ENCODE results near the gene DSCAML1.
"Not testable (repeated sequence)": the region's sequence is repeated elsewhere in the genome, so short reads cannot be mapped to it uniquely, and the experiment has no call there.

The DSCAML1 gene

GRCh38 chr11:117820071-117820470 is 23.1 kb upstream of the DSCAML1 start:
- in situ Hi-C loops (cut with HindIII; ENCODE audit: low sequenced_read_pairs), result no loop called here

- in situ Hi-C loops (cut with HindIII; ENCODE audit: low sequenced_read_pairs), result no loop called here
Measured at GRCh38 chr11:117819096-117820040, 22.4 kb upstream of the DSCAML1 start.

GRCh38 chr11:117818041-117818873 is 21.2 kb upstream of the DSCAML1 start:
- in situ Hi-C loops (cut with HindIII; ENCODE audit: low sequenced_read_pairs), result no loop called here

- in situ Hi-C loops (cut with HindIII; ENCODE audit: low sequenced_read_pairs), result no loop called here
Measured at GRCh38 chr11:117817368-117818040, 20.5 kb upstream of the DSCAML1 start.

GRCh38 chr11:117816846-117817367 is 19.9 kb upstream of the DSCAML1 start:
- in situ Hi-C loops (cut with HindIII; ENCODE audit: low sequenced_read_pairs), result no loop called here

GRCh38 chr11:117816151-117816741 is 19.2 kb upstream of the DSCAML1 start:
- in situ Hi-C loops (cut with HindIII; ENCODE audit: low sequenced_read_pairs), result no loop called here

- in situ Hi-C loops (cut with HindIII; ENCODE audit: low sequenced_read_pairs), result no loop called here
Measured at GRCh38 chr11:117815262-117815803, 18.3 kb upstream of the DSCAML1 start.

GRCh38 chr11:117814766-117815261 is 17.8 kb upstream of the DSCAML1 start:
- in situ Hi-C loops (cut with HindIII; ENCODE audit: low sequenced_read_pairs), result no loop called here

- in situ Hi-C loops (cut with HindIII; ENCODE audit: low sequenced_read_pairs), result no loop called here
Measured at GRCh38 chr11:117814204-117814765, 17.3 kb upstream of the DSCAML1 start.

- in situ Hi-C loops (cut with HindIII; ENCODE audit: low sequenced_read_pairs), result not testable (repeated sequence)
Measured at GRCh38 chr11:117810056-117810451, 13.0 kb upstream of the DSCAML1 start.

GRCh38 chr11:117809236-117810055 is 12.4 kb upstream of the DSCAML1 start:
- in situ Hi-C loops (cut with HindIII; ENCODE audit: low sequenced_read_pairs), result loop anchor here (5.0 kb wide), 2 partner anchors 107 to 138 kb away; no protein-coding TSS in a partner anchor

- in situ Hi-C loops (cut with HindIII; ENCODE audit: low sequenced_read_pairs), result loop anchor here (5.0 kb wide), 2 partner anchors 106 to 139 kb away; no protein-coding TSS in a partner anchor
Measured at GRCh38 chr11:117808784-117809183, 11.8 kb upstream of the DSCAML1 start.

GRCh38 chr11:117807482-117808327 is 10.7 kb upstream of the DSCAML1 start:
- in situ Hi-C loops (cut with HindIII; ENCODE audit: low sequenced_read_pairs), result loop anchor here (5.0 kb wide), 2 partner anchors 105 to 140 kb away; no protein-coding TSS in a partner anchor

- in situ Hi-C loops (cut with HindIII; ENCODE audit: low sequenced_read_pairs), result loop anchor here (5.0 kb wide), 2 partner anchors 105 to 140 kb away; no protein-coding TSS in a partner anchor
Measured at GRCh38 chr11:117806846-117807245, 9.8 kb upstream of the DSCAML1 start.

GRCh38 chr11:117805045-117805444 is 8.0 kb upstream of the DSCAML1 start:
- in situ Hi-C loops (cut with HindIII; ENCODE audit: low sequenced_read_pairs), result loop anchor here (5.0 kb wide), 2 partner anchors 103 to 142 kb away; no protein-coding TSS in a partner anchor

- in situ Hi-C loops (cut with HindIII; ENCODE audit: low sequenced_read_pairs), result no loop called here
Measured at GRCh38 chr11:117803896-117804295, 6.9 kb upstream of the DSCAML1 start.

GRCh38 chr11:117799634-117800033 is 2.6 kb upstream of the DSCAML1 start:
- in situ Hi-C loops (cut with HindIII; ENCODE audit: low sequenced_read_pairs), result no loop called here
